ENCODE data around the gene ARL8B.

ARL8B gene

DNA sequence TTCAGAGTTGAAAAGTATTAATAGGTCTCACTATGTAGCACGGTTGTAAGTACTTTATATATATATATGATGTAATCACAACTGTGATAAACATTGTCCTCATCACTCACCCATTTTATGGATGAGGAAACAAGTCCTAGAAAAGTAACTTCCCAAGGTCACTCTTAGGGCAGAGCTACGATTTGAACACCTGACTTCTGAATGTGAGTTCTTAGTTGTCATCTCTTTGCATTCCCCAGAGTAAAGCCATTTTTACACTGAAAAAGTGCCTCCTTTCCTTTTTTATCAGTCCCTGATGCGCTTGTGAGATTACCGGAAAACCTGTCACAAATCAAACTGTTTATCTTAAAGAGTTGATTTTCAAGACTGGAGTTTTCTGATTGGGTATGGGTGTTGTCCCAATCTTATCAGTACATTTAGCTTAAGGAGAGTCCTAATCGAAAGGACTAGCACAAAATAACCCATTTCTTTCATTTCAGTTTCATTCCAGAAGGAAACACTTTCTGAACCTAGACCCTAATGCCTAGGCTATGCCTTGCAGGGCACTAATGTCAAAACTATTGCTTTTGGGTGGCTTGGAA, 63.1 kb downstream of the ARL8B start:
- no peak for TF ChIP-seq CTCF (IDR thresholded peaks at IDR 0.05; ENCODE audit: low read length, missing control alignments)
- H3K4me3 ChIP-seq (replicated peaks; ENCODE audit: low read depth, low read length): no peak overlapping the region
- DNase-seq (ENCODE audit: low read depth): no peak

GRCh38 chr3:5186089-5186857, 64.2 kb downstream of the ARL8B start:
- no peak for TF ChIP-seq CTCF (IDR thresholded peaks at IDR 0.05; ENCODE audit: low read length, missing control alignments)
- H3K4me3 ChIP-seq (replicated peaks; ENCODE audit: low read depth, low read length): peak overlapping the region; percentile 64
- no peak for DNase-seq (ENCODE audit: low read depth)

DNA sequence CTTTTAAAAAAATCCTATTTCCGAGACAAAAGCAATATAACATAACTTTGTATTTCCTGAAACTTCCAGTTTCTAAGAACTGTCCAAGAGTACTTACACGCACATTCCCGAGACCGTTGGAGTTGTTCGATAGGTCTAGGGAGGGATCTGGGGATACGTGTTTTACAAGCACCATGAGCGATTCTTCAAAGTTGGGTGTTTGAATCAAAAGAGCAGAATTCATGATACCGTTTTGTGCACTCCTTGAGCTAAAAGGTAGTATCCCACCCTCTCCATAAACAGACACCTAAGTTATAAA, 64.7 kb downstream of the ARL8B start:
- peak overlapping the region; percentile 64 for H3K4me3 ChIP-seq (replicated peaks; ENCODE audit: low read depth, low read length)
- TF ChIP-seq CTCF (IDR thresholded peaks at IDR 0.05; ENCODE audit: low read length, missing control alignments): no peak
- peak; percentile 53 for DNase-seq (ENCODE audit: low read depth)

DNA sequence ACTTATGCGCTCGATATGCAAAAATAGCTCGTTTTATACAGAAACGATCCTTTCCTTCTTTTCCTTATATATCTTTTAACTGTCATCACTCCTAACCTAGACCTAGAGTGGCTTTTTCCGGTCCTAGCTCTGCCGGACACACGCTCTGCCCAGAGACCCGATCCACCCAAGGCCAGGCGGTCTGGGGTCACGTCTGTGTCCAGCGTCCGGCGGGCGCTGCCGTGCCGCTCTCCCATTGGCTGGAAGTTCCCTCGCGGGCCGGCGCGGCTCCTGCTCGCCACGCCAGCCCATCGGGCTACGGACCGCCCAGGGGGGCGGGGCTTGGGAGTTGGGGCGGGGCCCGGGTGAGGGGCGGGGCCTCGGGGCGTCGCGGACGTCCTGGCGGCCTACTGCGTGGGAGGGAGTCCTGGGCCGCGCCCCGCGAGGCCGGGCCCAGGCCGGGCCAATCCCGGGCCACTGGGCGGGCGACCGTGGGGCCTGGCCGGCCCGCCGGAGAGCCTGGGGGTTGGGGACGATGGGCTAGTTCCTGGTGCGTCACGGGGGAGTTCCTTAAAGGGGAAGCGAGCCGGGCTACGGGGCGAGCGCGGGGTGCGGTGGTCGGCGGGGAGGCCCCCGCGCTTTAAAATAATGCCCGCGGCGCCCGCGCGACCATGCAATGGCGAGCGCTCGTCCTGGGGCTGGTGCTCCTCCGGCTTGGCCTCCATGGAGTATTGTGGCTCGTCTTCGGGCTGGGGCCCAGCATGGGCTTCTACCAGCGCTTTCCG, 65.2 kb downstream of the ARL8B start, which contains the start of gene EDEM1:
EDEM1 (plus strand) TSS at position 552 of the 764 bp plus-strand sequence; CDS start at position 651, 99 bp downstream.
- peak within 1 kb of the TSS; percentile 91 for H3K4me3 ChIP-seq (replicated peaks; ENCODE audit: low read depth, low read length)
- TF ChIP-seq CTCF (IDR thresholded peaks at IDR 0.05; ENCODE audit: low read length, missing control alignments): no peak
- peak; percentile 95 for DNase-seq (ENCODE audit: low read depth)

DNA sequence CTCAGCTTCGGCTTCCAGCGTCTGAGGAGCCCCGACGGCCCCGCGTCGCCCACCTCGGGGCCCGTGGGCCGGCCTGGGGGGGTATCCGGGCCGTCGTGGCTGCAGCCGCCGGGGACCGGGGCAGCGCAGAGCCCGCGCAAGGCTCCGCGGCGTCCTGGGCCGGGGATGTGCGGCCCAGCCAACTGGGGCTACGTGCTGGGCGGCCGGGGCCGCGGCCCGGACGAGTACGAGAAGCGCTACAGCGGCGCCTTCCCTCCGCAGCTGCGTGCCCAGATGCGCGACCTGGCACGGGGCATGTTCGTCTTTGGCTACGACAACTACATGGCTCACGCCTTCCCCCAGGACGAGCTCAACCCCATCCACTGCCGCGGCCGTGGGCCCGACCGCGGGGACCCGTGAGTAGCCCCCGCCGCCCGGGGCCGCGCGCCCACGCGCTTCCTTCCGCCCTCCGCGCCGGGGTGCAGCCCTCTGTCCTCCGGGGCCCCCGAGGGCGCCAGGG, 65.9 kb downstream of the ARL8B start:
- DNase-seq (ENCODE audit: low read depth): peak; percentile 39
- peak overlapping the region; percentile 91 for H3K4me3 ChIP-seq (replicated peaks; ENCODE audit: low read depth, low read length)
- TF ChIP-seq CTCF (IDR thresholded peaks at IDR 0.05; ENCODE audit: low read length, missing control alignments): no peak

- H3K4me3 ChIP-seq (replicated peaks; ENCODE audit: low read depth, low read length): peak overlapping the region; percentile 91
- DNase-seq (ENCODE audit: low read depth): peak; percentile 38
- no peak for TF ChIP-seq CTCF (IDR thresholded peaks at IDR 0.05; ENCODE audit: low read length, missing control alignments)
Observed at GRCh38 chr3:5188419-5189221, 66.5 kb downstream of the ARL8B start.

All from fibroblast of pulmonary artery (primary cell).